Kidney tubule cell (primary cell): ENCODE data around the gene TBL3.
"Not testable (repeated sequence)": the region's sequence is repeated elsewhere in the genome, so short reads cannot be mapped to it uniquely, and the experiment has no call there.

ENCODE experiments used
- DNase-seq: peaks from one replicate; pipeline ENCODE4 v3.0.0-alpha.2; 2018; ENCODE audit warnings: low spot score

The TBL3 gene

GRCh38 chr16:1942810-1943726 lies 28.8 kb upstream of the TBL3 start, which contains the start of gene MSRB1:
TSS of gene MSRB1 (minus strand) at chr16:1943199. CDS start at chr16:1943156, 43 bp downstream.
- peak; percentile 98 for DNase-seq

- no peak for DNase-seq
Observed at GRCh38 chr16:1944612-1945199, 27.1 kb upstream of the TBL3 start.

GRCh38 chr16:1945559-1946391 lies 26.1 kb upstream of the TBL3 start:
- no peak for DNase-seq

GRCh38 chr16:1946495-1947368 lies 25.1 kb upstream of the TBL3 start:
- DNase-seq, result no peak

GRCh38 chr16:1947369-1947670 lies 24.5 kb upstream of the TBL3 start:
- no peak for DNase-seq

- no peak for DNase-seq
Observed at GRCh38 chr16:1949507-1949906, 22.3 kb upstream of the TBL3 start.

- DNase-seq, result no peak
Observed at GRCh38 chr16:1950047-1950446, 21.8 kb upstream of the TBL3 start.

- no peak for DNase-seq
Observed at GRCh38 chr16:1950559-1950958, 21.3 kb upstream of the TBL3 start.

GRCh38 chr16:1953734-1954133 lies 18.1 kb upstream of the TBL3 start:
- DNase-seq, result no peak

- not testable (repeated sequence) for DNase-seq
Observed at GRCh38 chr16:1957434-1958142, 14.3 kb upstream of the TBL3 start.

- not testable (repeated sequence) for DNase-seq
Observed at GRCh38 chr16:1958143-1958491, 13.7 kb upstream of the TBL3 start.

- no peak for DNase-seq
Observed at GRCh38 chr16:1958715-1959268, 13.1 kb upstream of the TBL3 start.

- DNase-seq, result peak; percentile 94
Observed at GRCh38 chr16:1959269-1960039, 12.4 kb upstream of the TBL3 start, which contains the start of gene NDUFB10. TSS of gene NDUFB10 (plus strand) at chr16:1959538. CDS start at chr16:1959625, 87 bp downstream.

- peak; percentile 54 for DNase-seq
Observed at GRCh38 chr16:1960665-1961630, 10.9 kb upstream of the TBL3 start.

GRCh38 chr16:1961651-1962067 lies 10.2 kb upstream of the TBL3 start:
- no peak for DNase-seq

GRCh38 chr16:1962161-1963153 lies 9.4 kb upstream of the TBL3 start:
- not testable (repeated sequence) for DNase-seq

GRCh38 chr16:1963806-1964505 lies 7.9 kb upstream of the TBL3 start:
- DNase-seq, result peak; percentile 55
